Measurements from ENCODE around the gene SPNS2.

SPNS2 gene

GRCh38 chr17:4479982-4480751 lies 18.5 kb upstream of the SPNS2 start:
- no peak for DNase-seq (ENCODE audit: extremely low read depth in 1 of 2, low read depth in 1 of 2)

GRCh38 chr17:4480929-4481898 lies 17.5 kb upstream of the SPNS2 start:
- DNase-seq (ENCODE audit: extremely low read depth in 1 of 2, low read depth in 1 of 2), result peak in 1 of 2 donors; percentile 21

- DNase-seq (ENCODE audit: extremely low read depth in 1 of 2, low read depth in 1 of 2), result no peak
These were observed 16.2 kb upstream of the SPNS2 start for GRCh38 chr17:4482338-4483011.

GRCh38 chr17:4483012-4483840 lies 15.5 kb upstream of the SPNS2 start:
- DNase-seq (ENCODE audit: extremely low read depth in 1 of 2, low read depth in 1 of 2), result no peak

- peak; percentile 19 to 37 for DNase-seq (ENCODE audit: extremely low read depth in 1 of 2, low read depth in 1 of 2)
These were observed 12.7 kb upstream of the SPNS2 start for GRCh38 chr17:4485676-4486646.

GRCh38 chr17:4487296-4487695 lies 11.4 kb upstream of the SPNS2 start:
- DNase-seq (ENCODE audit: extremely low read depth in 1 of 2, low read depth in 1 of 2), result no peak

- no peak for DNase-seq (ENCODE audit: extremely low read depth in 1 of 2, low read depth in 1 of 2)
These were observed 10.6 kb upstream of the SPNS2 start for GRCh38 chr17:4487820-4488716.

- no peak for DNase-seq (ENCODE audit: extremely low read depth in 1 of 2, low read depth in 1 of 2)
These were observed 9.6 kb upstream of the SPNS2 start for GRCh38 chr17:4488989-4489595.

- no peak for DNase-seq (ENCODE audit: extremely low read depth in 1 of 2, low read depth in 1 of 2)
These were observed 8.5 kb upstream of the SPNS2 start for GRCh38 chr17:4490109-4490591.

GRCh38 chr17:4490637-4491061 lies 8.0 kb upstream of the SPNS2 start:
- DNase-seq (ENCODE audit: extremely low read depth in 1 of 2, low read depth in 1 of 2), result no peak

GRCh38 chr17:4492721-4493561 lies 5.7 kb upstream of the SPNS2 start:
- no peak for DNase-seq (ENCODE audit: extremely low read depth in 1 of 2, low read depth in 1 of 2)

GRCh38 chr17:4497101-4497824 lies 1.4 kb upstream of the SPNS2 start:
- no peak for DNase-seq (ENCODE audit: extremely low read depth in 1 of 2, low read depth in 1 of 2)

GRCh38 chr17:4499431-4500190 lies 930 bp downstream of the SPNS2 start:
- DNase-seq (ENCODE audit: extremely low read depth in 1 of 2, low read depth in 1 of 2), result no peak

- no peak for DNase-seq (ENCODE audit: extremely low read depth in 1 of 2, low read depth in 1 of 2)
These were observed 1.5 kb downstream of the SPNS2 start for GRCh38 chr17:4500191-4500571.

GRCh38 chr17:4501295-4501949 lies 2.7 kb downstream of the SPNS2 start:
- DNase-seq (ENCODE audit: extremely low read depth in 1 of 2, low read depth in 1 of 2), result no peak

All from activated CD8-positive, alpha-beta memory T cell treated with anti-CD3 and anti-CD28 coated beads for 1 hour (primary cell).